GM19468 (cell line): ENCODE results near the gene ATP6V1E1.
"Not testable (repeated sequence)": the region's sequence is repeated elsewhere in the genome, so short reads cannot be mapped to it uniquely, and the experiment has no call there.

ENCODE experiments used
- ATAC-seq: cut with Tn5 transposase; IDR thresholded peaks from one replicate; pipeline ENCODE4 v1.9.1; 2021; ENCODE audit warnings: mild to moderate bottlenecking, moderate library complexity, moderate number of reproducible peaks; ENCODE audit not compliant: unreplicated experiment; ENCODE audit errors: extremely low read depth

The ATP6V1E1 gene

DNA sequence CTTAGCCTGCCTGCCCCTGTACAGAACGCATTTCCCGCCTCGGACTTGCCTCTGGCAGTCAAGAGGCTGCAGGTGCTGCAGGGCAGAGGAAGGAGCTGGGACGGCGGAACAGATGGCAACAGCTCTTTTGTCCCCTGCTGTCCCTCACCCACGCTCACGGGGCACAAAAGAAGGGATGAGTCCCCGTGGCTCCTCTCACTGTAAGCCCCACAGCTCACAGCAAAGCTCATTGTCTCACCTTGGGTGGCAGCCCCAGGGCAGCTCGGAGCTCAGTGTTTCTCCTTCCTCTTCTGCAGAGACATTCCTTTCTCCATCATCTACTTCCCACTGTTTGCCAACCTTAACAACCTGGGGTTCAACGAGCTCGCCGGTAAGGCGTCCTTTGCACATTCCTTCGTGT is 40.9 kb downstream of the ATP6V1E1 start:
- no peak for ATAC-seq

DNA sequence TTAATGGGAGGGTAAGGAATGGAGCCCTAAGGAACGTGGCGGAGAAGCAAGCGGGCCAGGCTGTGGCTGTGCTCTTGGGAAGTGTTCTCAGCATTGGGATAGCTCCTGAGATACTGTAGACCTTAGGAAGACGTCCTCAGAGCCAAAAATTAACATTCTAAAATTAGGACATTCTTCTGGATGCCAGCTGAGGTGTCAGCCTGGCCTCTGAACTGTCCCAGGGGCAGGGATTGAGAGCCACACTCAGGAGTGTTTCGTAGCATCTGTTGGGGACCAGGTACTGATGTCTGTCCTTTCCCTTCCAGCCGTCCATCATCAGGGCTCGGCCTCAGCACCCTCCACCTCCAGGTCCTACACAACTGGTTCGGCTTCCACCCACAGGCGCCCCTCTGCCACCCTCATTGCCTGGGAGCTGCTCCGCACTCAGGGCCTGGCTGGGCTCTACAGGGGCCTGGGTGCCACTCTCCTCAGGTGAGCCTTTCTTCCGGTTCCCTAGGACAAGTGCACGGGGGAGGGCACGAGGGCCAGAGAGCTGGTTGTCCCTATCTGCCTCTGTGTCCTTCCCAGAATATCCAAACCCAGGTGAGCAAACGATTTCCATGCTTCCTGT is 41.6 kb downstream of the ATP6V1E1 start:
- ATAC-seq: no peak

- ATAC-seq: no peak
Measured at GRCh38 chr22:17583151-17583550, 45.4 kb downstream of the ATP6V1E1 start.

- no peak for ATAC-seq
Measured at GRCh38 chr22:17581631-17582030, 46.9 kb downstream of the ATP6V1E1 start.

GRCh38 chr22:17581056-17581455 is 47.5 kb downstream of the ATP6V1E1 start:
- no peak for ATAC-seq

DNA sequence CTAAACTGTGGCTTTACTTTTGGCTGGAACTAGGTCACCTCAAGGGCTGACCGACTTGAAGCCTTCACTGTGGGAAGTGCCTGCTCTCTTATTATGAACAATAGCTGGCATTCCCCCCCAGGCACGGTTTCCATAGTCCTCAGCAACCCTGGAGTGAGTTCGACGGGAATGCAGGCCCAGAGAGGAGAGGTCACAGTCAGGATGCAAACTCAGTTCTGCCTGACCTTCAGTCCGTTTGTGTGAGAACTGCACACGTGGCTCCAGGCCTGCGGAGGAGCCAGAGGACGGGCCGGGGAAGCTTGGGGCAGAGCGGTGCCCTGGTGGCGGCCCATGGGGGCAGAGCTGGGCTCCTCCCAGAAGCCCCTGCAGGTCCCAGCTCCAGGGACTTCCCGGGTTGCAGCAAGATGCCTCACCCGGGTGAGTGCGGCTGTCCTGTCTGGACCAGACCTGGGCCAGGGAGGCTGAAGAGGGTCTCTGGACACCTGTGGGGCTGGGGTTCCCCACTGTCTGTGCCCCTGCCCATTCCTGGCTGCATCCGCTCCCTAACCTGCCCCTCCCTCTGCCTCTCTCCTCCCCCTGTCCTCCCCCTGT is 48.0 kb downstream of the ATP6V1E1 start:
- no peak for ATAC-seq

- no peak for ATAC-seq
Measured at GRCh38 chr22:17579535-17579981, 49.0 kb downstream of the ATP6V1E1 start.

GRCh38 chr22:17578136-17578754 is 50.3 kb downstream of the ATP6V1E1 start:
- no peak for ATAC-seq

- ATAC-seq: no peak
Measured at GRCh38 chr22:17576470-17576869, 52.1 kb downstream of the ATP6V1E1 start.

- no peak for ATAC-seq
Measured at GRCh38 chr22:17575681-17576080, 52.9 kb downstream of the ATP6V1E1 start.

GRCh38 chr22:17575151-17575550 is 53.4 kb downstream of the ATP6V1E1 start:
- no peak for ATAC-seq

GRCh38 chr22:17570851-17571631 is 57.5 kb downstream of the ATP6V1E1 start:
- ATAC-seq: no peak

DNA sequence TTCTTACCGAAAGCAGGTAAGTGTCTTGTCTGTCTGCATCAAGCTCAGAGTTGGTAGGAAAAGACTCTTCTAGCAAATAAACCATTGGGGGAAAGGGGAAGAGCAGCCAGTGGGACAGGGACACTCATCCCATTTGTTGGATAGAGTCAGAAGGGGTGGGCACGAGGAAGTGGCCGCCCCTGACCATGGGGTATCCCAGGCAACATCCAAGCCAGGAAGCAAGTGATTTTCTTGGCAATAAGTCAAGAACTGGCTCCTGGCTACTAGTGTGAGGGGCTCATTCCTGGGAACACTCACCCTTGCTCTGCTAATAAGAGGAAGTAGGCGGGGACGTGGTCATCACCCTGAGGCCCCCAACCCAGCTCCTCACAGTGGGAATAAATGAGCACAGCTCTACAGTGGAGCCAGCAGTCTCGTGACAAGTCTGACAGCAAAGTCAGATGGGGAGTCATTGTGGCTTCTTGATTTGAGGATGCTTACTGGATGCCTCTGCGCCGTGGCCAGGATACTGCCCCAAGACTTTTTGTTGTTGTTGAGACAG is 58.5 kb downstream of the ATP6V1E1 start:
- ATAC-seq: no peak

DNA sequence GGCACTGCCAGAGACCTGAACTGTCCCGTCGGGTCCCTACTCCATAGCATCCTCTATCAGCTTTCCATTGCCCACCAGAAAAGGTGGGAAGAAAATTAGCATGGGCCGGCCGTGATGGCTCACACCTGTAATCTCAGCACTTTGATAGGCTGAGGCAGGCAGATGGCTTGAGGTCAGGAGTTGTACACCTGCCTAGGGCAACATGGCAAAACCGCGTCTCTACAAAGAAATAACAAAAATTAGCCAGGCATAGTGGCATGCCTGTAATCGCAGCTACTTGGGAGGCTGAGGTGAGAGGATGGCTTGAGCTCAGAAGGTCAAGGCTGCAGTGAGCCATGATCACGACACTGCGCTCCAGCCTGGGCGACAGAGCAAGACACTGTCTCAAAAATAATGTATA is 61.8 kb downstream of the ATP6V1E1 start:
- ATAC-seq: no peak

GRCh38 chr22:17566016-17566687 is 62.4 kb downstream of the ATP6V1E1 start:
- ATAC-seq: not testable (repeated sequence)

DNA sequence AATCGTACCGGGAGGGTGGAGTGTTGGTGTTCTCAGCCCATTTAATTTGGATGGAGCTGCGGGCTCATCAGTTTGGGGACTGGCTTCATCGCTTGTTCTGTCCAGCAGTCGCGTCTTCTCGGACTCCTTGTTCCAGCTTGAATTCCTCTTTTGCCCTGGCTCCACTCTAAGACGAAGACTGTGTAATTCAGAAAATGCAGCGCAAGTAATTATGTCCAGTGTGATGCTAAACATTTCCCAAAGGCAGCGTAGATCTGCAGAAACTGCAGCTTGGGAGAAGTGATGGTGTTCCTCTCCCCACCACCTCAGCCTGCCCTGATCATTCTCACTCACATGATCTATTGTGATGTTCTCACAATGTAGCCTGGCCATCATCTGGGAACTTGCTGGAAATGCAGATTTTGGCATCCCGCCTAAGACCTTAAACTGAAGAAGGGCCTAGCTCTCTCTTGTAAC is 64.6 kb downstream of the ATP6V1E1 start:
- ATAC-seq: no peak

GRCh38 chr22:17562906-17563870 is 65.4 kb downstream of the ATP6V1E1 start, which contains the start of gene SLC25A18:
SLC25A18 (plus strand) TSS chr22:17563498; CDS start chr22:17579945, 16,447 bp downstream.
- ATAC-seq: no peak

GRCh38 chr22:17559188-17559587 is 69.4 kb downstream of the ATP6V1E1 start:
- ATAC-seq: no peak

- no peak for ATAC-seq
Measured at GRCh38 chr22:17554814-17555213, 73.7 kb downstream of the ATP6V1E1 start.
